Measurements from ENCODE around the gene ZFPM1. TPM values are rescaled to one million over a fixed set of nuclear protein-coding genes. Genes with fewer than 3 reads are reported as not detected.

Gene ZFPM1
- total and polyA plus RNA-seq, 4 donors: 0.57 to 9.0 (median 2.8) TPM

- no peak for TF ChIP-seq CTCF (IDR thresholded peaks at IDR 0.05; ENCODE audit: control extremely low read depth, extremely low read depth)
- no peak overlapping the region for H3K4me3 ChIP-seq
- DNase-seq (no peak), ATAC-seq (ENCODE audit: insufficient read depth, low FRiP score) (no peak)
- H3K9me3 ChIP-seq (ENCODE audit: control insufficient read depth in 4 of 4, insufficient read depth in 3 of 4, low read length in 3 of 4): no peaks in the 10 kb centered on the region
- peaks cover 0 to 34% (median 7%) of the 10 kb centered on the region in 5 donors for H3K4me1 ChIP-seq (ENCODE audit: control insufficient read depth in 5 of 5, insufficient read depth in 5 of 5, low read length in 5 of 5)
- WGBS, 2 donors: 63 to 81% methylated on average over 9 of the region's 9 CpGs
- H3K9ac ChIP-seq (ENCODE audit: insufficient read depth in 1 of 2, low read length in 2 of 2): no peak overlapping the region
- H3K27me3 ChIP-seq (ENCODE audit: control insufficient read depth in 3 of 3, insufficient read depth in 3 of 3, low read length in 2 of 3): no peaks in the 10 kb centered on the region
- H3K36me3 ChIP-seq (ENCODE audit: control insufficient read depth in 4 of 4, insufficient read depth in 4 of 4, low read length in 4 of 4): no peaks in the 10 kb centered on the region
- no peak overlapping the region for H3K27ac ChIP-seq (ENCODE audit: low read depth in 1 of 2, low read length in 1 of 2)
Measured at GRCh38 chr16:88526906-88527185, 73.8 kb downstream of the ZFPM1 start.

- DNase-seq: peak; percentile 78 to 85 (median 83)
- ATAC-seq (ENCODE audit: insufficient read depth, low FRiP score): peak; percentile 58
- H3K27me3 ChIP-seq (ENCODE audit: control insufficient read depth in 3 of 3, insufficient read depth in 3 of 3, low read length in 2 of 3): no peaks in the 10 kb centered on the region
- peaks cover 0 to 30% (median 8%) of the 10 kb centered on the region in 5 donors for H3K4me1 ChIP-seq (ENCODE audit: control insufficient read depth in 5 of 5, insufficient read depth in 5 of 5, low read length in 5 of 5)
- no peak overlapping the region for H3K9ac ChIP-seq (ENCODE audit: insufficient read depth in 1 of 2, low read length in 2 of 2)
- no peaks in the 10 kb centered on the region for H3K9me3 ChIP-seq (ENCODE audit: control insufficient read depth in 4 of 4, insufficient read depth in 3 of 4, low read length in 3 of 4)
- no peak overlapping the region for H3K27ac ChIP-seq (ENCODE audit: low read depth in 1 of 2, low read length in 1 of 2)
- TF ChIP-seq CTCF (IDR thresholded peaks at IDR 0.05; ENCODE audit: control extremely low read depth, extremely low read depth): peak; percentile 68
- no peak overlapping the region for H3K4me3 ChIP-seq
- H3K36me3 ChIP-seq (ENCODE audit: control insufficient read depth in 4 of 4, insufficient read depth in 4 of 4, low read length in 4 of 4): no peaks in the 10 kb centered on the region
- 26 to 30% methylated on average over 26 to 32 of the region's 32 CpGs for WGBS, 2 donors
Measured at GRCh38 chr16:88527186-88527936, 74.3 kb downstream of the ZFPM1 start.

- Histone ChIP-seq H3K9me3 (ENCODE audit: control insufficient read depth in 4 of 4, insufficient read depth in 3 of 4, low read length in 3 of 4) (no peaks in the 10 kb centered on the region), H3K4me1 (ENCODE audit: control insufficient read depth in 5 of 5, insufficient read depth in 5 of 5, low read length in 5 of 5) (peaks cover 0 to 24% (median 12%) of the 10 kb centered on the region in 5 donors), H3K36me3 (ENCODE audit: control insufficient read depth in 4 of 4, insufficient read depth in 4 of 4, low read length in 4 of 4) (no peaks in the 10 kb centered on the region), H3K27me3 (ENCODE audit: control insufficient read depth in 3 of 3, insufficient read depth in 3 of 3, low read length in 2 of 3) (no peaks in the 10 kb centered on the region), H3K27ac (ENCODE audit: low read depth in 1 of 2, low read length in 1 of 2) (no peak overlapping the region), H3K4me3 (no peak overlapping the region), H3K9ac (ENCODE audit: insufficient read depth in 1 of 2, low read length in 2 of 2) (no peak overlapping the region)
- no peak for DNase-seq
- 78 to 86% methylated on average over 29 to 30 of the region's 30 CpGs for WGBS, 2 donors
- ATAC-seq (ENCODE audit: insufficient read depth, low FRiP score): no peak
- TF ChIP-seq CTCF (IDR thresholded peaks at IDR 0.05; ENCODE audit: control extremely low read depth, extremely low read depth): no peak
Measured at GRCh38 chr16:88527937-88528743, 75.1 kb downstream of the ZFPM1 start.

All from lung (tissue), 12 donors.